Loucy (cell line): Measurements from ENCODE around the gene TAS2R41.
"Not testable (repeated sequence)": the region's sequence is repeated elsewhere in the genome, so short reads cannot be mapped to it uniquely, and the experiment has no call there.

Experiments
- H2AFZ ChIP-seq: fragments of 200-600 bp; sonication (generic); 2 replicates; pipeline ENCODE4 v1.6.0; 2016; ENCODE audit warnings: antibody characterized with exemption, mild to moderate bottlenecking, low read length, moderate library complexity
- H3F3A ChIP-seq: fragments of 200-600 bp; 2 replicates; pipeline ENCODE4 v1.6.0; 2016; ENCODE audit warnings: antibody characterized with exemption, low read depth, mild to moderate bottlenecking
- H3K27me3 ChIP-seq: fragments of 200-600 bp; sonication (generic); 2 replicates; pipeline ENCODE4 v1.6.1; 2014; ENCODE audit warnings: low read length, mild to moderate bottlenecking; ENCODE audit not compliant: insufficient read depth, poor library complexity, severe bottlenecking
- H3K36me3 ChIP-seq: fragments of 200-600 bp; sonication (generic); 2 replicates; pipeline ENCODE4 v1.6.1; 2016; ENCODE audit warnings: low read length; ENCODE audit not compliant: insufficient read depth
- H3K4me1 ChIP-seq: fragments of 200-600 bp; sonication (generic); 2 replicates; pipeline ENCODE4 v1.5.1; 2014; ENCODE audit warnings: low read length, mild to moderate bottlenecking; ENCODE audit not compliant: insufficient read depth, poor library complexity, severe bottlenecking
- H3K4me2 ChIP-seq: fragments of 200-600 bp; sonication (generic); 2 replicates; pipeline ENCODE4 v1.6.0; 2014; ENCODE audit warnings: antibody characterized with exemption, low read length, low read depth, mild to moderate bottlenecking; ENCODE audit not compliant: poor library complexity, severe bottlenecking
- H3K4me3 ChIP-seq: fragments of 200-600 bp; sonication (generic); 2 replicates; pipeline ENCODE4 v1.5.1; 2014; ENCODE audit warnings: low read length, mild to moderate bottlenecking, mixed read lengths; ENCODE audit not compliant: poor library complexity, severe bottlenecking
- H3K79me2 ChIP-seq: fragments of 200-600 bp; sonication (generic); 2 replicates; pipeline ENCODE4 v1.6.1; 2014; ENCODE audit warnings: low read length; ENCODE audit not compliant: insufficient read depth
- H3K9ac ChIP-seq: fragments of 200-600 bp; sonication (generic); 2 replicates; pipeline ENCODE4 v1.6.0; 2014; ENCODE audit warnings: mild to moderate bottlenecking, low read depth, low read length, moderate library complexity; ENCODE audit not compliant: poor library complexity, severe bottlenecking
- H3K9me2 ChIP-seq: fragments of 200-600 bp; sonication (generic); replicated peaks from 2 replicates; pipeline ENCODE4 v1.6.1; 2016; ENCODE audit warnings: low read depth, low read length, mixed read lengths
- H3K9me3 ChIP-seq: fragments of 200-600 bp; sonication (generic); 2 replicates; pipeline ENCODE4 v1.6.1; 2014; ENCODE audit warnings: mild to moderate bottlenecking, antibody characterized with exemption, low read length, low read depth; ENCODE audit not compliant: insufficient read depth
- H4K20me1 ChIP-seq: fragments of 200-600 bp; sonication (generic); 2 replicates; pipeline ENCODE4 v1.6.0; 2014; ENCODE audit warnings: antibody characterized with exemption, low read length, mild to moderate bottlenecking; ENCODE audit not compliant: insufficient read depth, poor library complexity, severe bottlenecking
- EZH2phosphoT487 ChIP-seq: fragments of 200-600 bp; IDR thresholded peaks from 2 replicates; pipeline ENCODE4 v1.6.1; 2018; ENCODE audit warnings: antibody characterized with exemption, mild to moderate bottlenecking, moderate library complexity, borderline replicate concordance
- TF ChIP-seq, protein P1 (sequence below): fragments of 200-600 bp; sonication (generic); conservative IDR thresholded peaks from 2 replicates; pipeline ENCODE4 v1.5.1; 2014; ENCODE audit warnings: mild to moderate bottlenecking, antibody characterized with exemption, low read length

Gene TAS2R41

DNA sequence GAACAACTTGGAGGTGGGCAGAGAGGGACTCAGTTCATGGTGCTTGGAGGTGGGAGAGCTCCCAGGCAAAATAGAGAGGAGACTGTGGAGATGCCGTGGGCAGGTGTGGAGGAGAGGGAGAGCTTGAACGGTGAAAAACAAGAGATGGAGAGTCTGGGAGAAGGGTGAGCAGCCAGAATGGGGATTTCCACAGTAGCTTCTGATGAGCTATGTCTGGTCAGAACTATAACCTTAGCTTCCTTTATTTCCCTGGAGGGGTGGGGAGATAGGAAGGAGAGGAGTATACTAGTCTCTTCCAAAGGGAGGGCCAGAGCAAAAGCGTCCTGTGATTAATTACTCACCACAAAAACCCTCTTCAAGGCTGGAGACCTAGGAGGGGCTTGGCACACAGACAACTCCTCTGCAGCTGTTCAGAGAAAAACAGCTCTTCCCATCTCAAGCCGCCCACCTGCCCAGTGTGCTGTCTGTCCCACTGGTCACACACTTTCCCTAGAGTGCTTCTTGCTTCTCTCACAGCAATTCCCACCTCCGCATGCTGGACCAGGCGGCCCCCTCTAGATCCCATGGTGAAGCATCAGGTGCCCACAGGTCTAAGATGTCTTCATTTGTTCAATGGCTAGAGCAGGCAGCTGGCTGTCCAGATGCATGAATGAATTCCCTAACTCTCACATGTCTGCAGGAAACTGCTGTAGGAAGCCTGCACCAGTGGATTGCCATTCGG is 41.9 kb downstream of the TAS2R41 start:
- no peaks in the 10 kb centered on the region for H3K27me3 ChIP-seq
- no peak for TF ChIP-seq EZH2phosphoT487
- TF ChIP-seq, protein P1, sequence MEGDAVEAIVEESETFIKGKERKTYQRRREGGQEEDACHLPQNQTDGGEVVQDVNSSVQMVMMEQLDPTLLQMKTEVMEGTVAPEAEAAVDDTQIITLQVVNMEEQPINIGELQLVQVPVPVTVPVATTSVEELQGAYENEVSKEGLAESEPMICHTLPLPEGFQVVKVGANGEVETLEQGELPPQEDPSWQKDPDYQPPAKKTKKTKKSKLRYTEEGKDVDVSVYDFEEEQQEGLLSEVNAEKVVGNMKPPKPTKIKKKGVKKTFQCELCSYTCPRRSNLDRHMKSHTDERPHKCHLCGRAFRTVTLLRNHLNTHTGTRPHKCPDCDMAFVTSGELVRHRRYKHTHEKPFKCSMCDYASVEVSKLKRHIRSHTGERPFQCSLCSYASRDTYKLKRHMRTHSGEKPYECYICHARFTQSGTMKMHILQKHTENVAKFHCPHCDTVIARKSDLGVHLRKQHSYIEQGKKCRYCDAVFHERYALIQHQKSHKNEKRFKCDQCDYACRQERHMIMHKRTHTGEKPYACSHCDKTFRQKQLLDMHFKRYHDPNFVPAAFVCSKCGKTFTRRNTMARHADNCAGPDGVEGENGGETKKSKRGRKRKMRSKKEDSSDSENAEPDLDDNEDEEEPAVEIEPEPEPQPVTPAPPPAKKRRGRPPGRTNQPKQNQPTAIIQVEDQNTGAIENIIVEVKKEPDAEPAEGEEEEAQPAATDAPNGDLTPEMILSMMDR = no peak
- no peaks in the 10 kb centered on the region for H3K9me2 ChIP-seq
- H3K4me3 ChIP-seq = no peak overlapping the region
- no peak overlapping the region for H3K9ac ChIP-seq
- no peaks in the 10 kb centered on the region for H3K9me3 ChIP-seq
- no peaks in the 10 kb centered on the region for H3F3A ChIP-seq
- no peak overlapping the region for H3K4me2 ChIP-seq
- no peaks in the 10 kb centered on the region for H3K4me1 ChIP-seq
- H2AFZ ChIP-seq = no peak overlapping the region
- H4K20me1 ChIP-seq = no peaks in the 10 kb centered on the region
- H3K36me3 ChIP-seq = no peaks in the 10 kb centered on the region
- no peaks in the 10 kb centered on the region for H3K79me2 ChIP-seq

GRCh38 chr7:143522309-143522916 is 44.7 kb downstream of the TAS2R41 start:
- not testable (repeated sequence) for H3K4me1 ChIP-seq, H3K36me3 ChIP-seq, H3K9me3 ChIP-seq, H3F3A ChIP-seq, H3K9ac ChIP-seq, H2AFZ ChIP-seq, H3K79me2 ChIP-seq, H3K27me3 ChIP-seq, H3K4me3 ChIP-seq, H4K20me1 ChIP-seq, H3K9me2 ChIP-seq, H3K4me2 ChIP-seq
